ENCODE measurements around the gene TTC7B.

- no peak for TF ChIP-seq POLR2AphosphoS5 (IDR thresholded peaks at IDR 0.05)
- TF ChIP-seq CTCF (IDR thresholded peaks at IDR 0.05): no peak
- no peak for TF ChIP-seq POLR2A (IDR thresholded peaks at IDR 0.05)
- TF ChIP-seq EP300 (IDR thresholded peaks at IDR 0.05): no peak
These were observed 95.9 kb downstream of the TTC7B start for GRCh38 chr14:90720336-90720735.
